HepG2 (cell line): ENCODE measurements around the gene ISG20L2. TPM values are rescaled to one million over a fixed set of nuclear protein-coding genes. Genes with fewer than 3 reads are reported as not detected.
"Not testable (repeated sequence)": the region's sequence is repeated elsewhere in the genome, so short reads cannot be mapped to it uniquely, and the experiment has no call there.

ENCODE experiments used
- ATAC-seq: fragments of 200-7000 bp; cut with Tn5 transposase; 3 replicates; pipeline ENCODE4 v1.9.1; 2020; ENCODE audit warnings: mild to moderate bottlenecking, moderate library complexity
- BruUV-seq: library from RNA; stranded (reverse); fragments of 400-500 nt; replicated peaks from 2 replicates; lab custom pipeline; 2021; lab: Mats Ljungman, UMichigan
- CTCF ChIA-PET: fragments of 300-600 bp; formaldehyde crosslinking; extraction: SDS; loops from one replicate; lab custom pipeline; 2021; ENCODE audit warnings: low total read pairs, inconsistent platforms, low intra/inter-chr PET ratio; lab: Yijun Ruan, JAX
- POLR2A ChIA-PET: fragments of 350-600 bp; sonication (Branson Sonifier 250); formaldehyde crosslinking; loops from one replicate; lab custom pipeline; 2020; ENCODE audit warnings: antibody characterized with exemption, inconsistent platforms; lab: Yijun Ruan, JAX
- DNase-seq: peaks from one replicate; pipeline ENCODE4 v3.0.0-alpha.2; 2015; ENCODE audit warnings: low spot score
- FAIRE-seq: peaks from 3 replicates; lab custom pipeline; 2011; peaks lifted over from hg19 to GRCh38; lab: Jason Lieb, UNC
- H2AFZ ChIP-seq: one replicate; pipeline ENCODE4 v1.6.1; 2011; ENCODE audit warnings: low read length, inconsistent platforms
- H3K27ac ChIP-seq: fragments of 300-600 bp; 3 replicates; pipeline ENCODE4 v1.8.0; 2011; ENCODE audit warnings: mixed run types, mild to moderate bottlenecking, mixed read lengths, low read length, inconsistent platforms; ENCODE audit not compliant: insufficient read depth; ENCODE audit errors: extremely low read length
- H3K27me3 ChIP-seq, 2 experiments: fragments of 200-600 bp in 1 of 2; 2 replicates in 1 of 2; 3 replicates in 1 of 2; pipeline versions ENCODE4 v1.6.0 to v1.8.0; 2011; ENCODE audit warnings: low read length in 2 of 2, mild to moderate bottlenecking in 2 of 2, moderate library complexity in 2 of 2, inconsistent platforms in 1 of 2; ENCODE audit not compliant: insufficient read depth in 2 of 2, control insufficient read depth in 1 of 2
- H3K36me3 ChIP-seq, 2 experiments: fragments of 200-600 bp in 1 of 2; replicated peaks in 1 of 2; 2 replicates in 1 of 2; 3 replicates in 1 of 2; pipeline versions ENCODE4 v1.5.1 to v1.8.0; 2011; ENCODE audit warnings: low read length in 2 of 2, inconsistent platforms in 1 of 2; ENCODE audit not compliant: insufficient read depth in 2 of 2, control insufficient read depth in 1 of 2
- H3K4me1 ChIP-seq: 2 replicates; pipeline ENCODE4 v1.5.1; 2012; ENCODE audit warnings: low read length, inconsistent platforms; ENCODE audit not compliant: insufficient read depth
- H3K4me2 ChIP-seq: 2 replicates; pipeline ENCODE4 v1.6.0; 2011; ENCODE audit warnings: low read depth, low read length, inconsistent platforms
- H3K4me3 ChIP-seq, 3 experiments: fragments of 200-600 bp in 1 of 3; sonication (generic), shearing (Covaris generic) in 1 of 3; replicated peaks in 1 of 3; 2 replicates each; pipeline ENCODE4 v1.5.1; 2011 to 2016; ENCODE audit warnings: low read length in 3 of 3, inconsistent platforms in 2 of 3, low read depth in 2 of 3, mild to moderate bottlenecking in 2 of 3, control low read depth in 1 of 3, mixed read lengths in 1 of 3; ENCODE audit not compliant: insufficient read depth in 1 of 3
- H3K79me2 ChIP-seq: one replicate; pipeline ENCODE4 v1.6.1; 2011; ENCODE audit warnings: low read length, inconsistent platforms; ENCODE audit not compliant: insufficient read depth
- H3K9ac ChIP-seq: 2 replicates; pipeline ENCODE4 v1.6.0; 2011; ENCODE audit warnings: mild to moderate bottlenecking, low read depth, low read length, inconsistent platforms; ENCODE audit not compliant: insufficient read depth
- H3K9me3 ChIP-seq: 2 replicates; pipeline ENCODE4 v1.5.1; 2012; ENCODE audit warnings: mild to moderate bottlenecking, low read length
- H4K20me1 ChIP-seq: 2 replicates; pipeline ENCODE4 v1.6.0; 2011; ENCODE audit warnings: inconsistent platforms, mild to moderate bottlenecking, low read length, moderate library complexity; ENCODE audit not compliant: insufficient read depth
- BORCS8-MEF2B ChIP-seq: sonication (generic); formaldehyde crosslinking; IDR thresholded peaks from 2 replicates; pipeline ENCODE4 v1.8.0; 2022; ENCODE audit warnings: mild to moderate bottlenecking, missing genetic modification reagents
- HNRNPK ChIP-seq: fragments of 200-400 bp; formaldehyde crosslinking; IDR thresholded peaks from 2 replicates; pipeline ENCODE4 v1.6.1; 2018; ENCODE audit warnings: low read length, low read depth, moderate library complexity, mild to moderate bottlenecking; ENCODE audit not compliant: poor library complexity, severe bottlenecking
- PHF21A ChIP-seq: sonication (generic); formaldehyde crosslinking; IDR thresholded peaks from 2 replicates; pipeline ENCODE4 v1.5.0; 2020; ENCODE audit warnings: mild to moderate bottlenecking, missing genetic modification reagents
- RELA ChIP-seq: sonication (generic); formaldehyde crosslinking; IDR thresholded peaks from 2 replicates; pipeline ENCODE4 v1.4.0; 2020; ENCODE audit warnings: missing genetic modification reagents
- SMARCC2 ChIP-seq: fragments of 450-650 bp; IDR thresholded peaks from 2 replicates; pipeline ENCODE4 v1.6.1; 2017; ENCODE audit warnings: antibody characterized with exemption, mild to moderate bottlenecking
- SRSF9 ChIP-seq: fragments of 200-400 bp; formaldehyde crosslinking; IDR thresholded peaks from 2 replicates; pipeline ENCODE4 v1.6.1; 2018; ENCODE audit warnings: borderline replicate concordance, mild to moderate bottlenecking, low read depth, low read length; ENCODE audit not compliant: insufficient read depth, poor library complexity, severe bottlenecking
- ZFP41 ChIP-seq: sonication (generic); formaldehyde crosslinking; IDR thresholded peaks from 2 replicates; pipeline ENCODE4 v1.4.0; 2020; ENCODE audit warnings: mild to moderate bottlenecking, missing genetic modification reagents, borderline replicate concordance
- ZSCAN20 ChIP-seq: sonication (generic); formaldehyde crosslinking; IDR thresholded peaks from 2 replicates; pipeline ENCODE4 v1.4.0; 2020; ENCODE audit warnings: missing genetic modification reagents, mild to moderate bottlenecking, borderline replicate concordance
- WGBS: methylation state at CpG from one replicate; pipeline ENCODE4 v1.1.6; 2017; ENCODE audit warnings: low lambda C conversion rate; 5-methylcytosine and 5-hydroxymethylcytosine counted together
- in situ Hi-C: cut with HindIII; loops from 2 replicates; pipeline ENCODE4 v1.10.0; 2017; ENCODE audit warnings: low pct_unique_long_range_greater_than_20kb; ENCODE audit not compliant: extremely low pct_ligation_motif_present
- intact Hi-C: fragments of 100-400 bp; cut with micrococcal nuclease; formaldehyde crosslinking; loops from one replicate; pipeline ENCODE4 v1.10.0; 2022; ENCODE audit not compliant: unreplicated experiment
- polyA plus RNA-seq, 8 experiments: library from polyadenylated mRNA; depleted of rRNA in 3 of 8; stranded (reverse) in 7 of 8; unstranded in 1 of 8; fragments of >200 nt; fragmentation: Illumina TruSeq in 4 of 8; extraction: Trizol in 4 of 8; gene quantifications; 2 replicates each; pipeline versions ENCODE4 v1.2.1 to v1.2.3, GENCODE V29; 2011 to 2016; ENCODE audit warnings: low read depth in 4 of 8, missing spikeins in 1 of 8, mixed read lengths in 1 of 8; ENCODE audit not compliant: insufficient read depth in 1 of 8
- total RNA-seq, 5 experiments: library from RNA; depleted of rRNA; stranded (reverse); fragments of >200 nt; fragmentation: Illumina TruSeq; extraction: Trizol; gene quantifications; 2 replicates each; pipeline ENCODE4 v1.2.3, GENCODE V29; 2016; ENCODE audit warnings: low read depth in 1 of 5
- TF ChIP-seq, protein P1 (sequence below): sonication (generic); formaldehyde crosslinking; IDR thresholded peaks from 2 replicates; pipeline ENCODE4 v1.4.0; 2020; ENCODE audit warnings: missing genetic modification reagents; ENCODE audit errors: not compliant biosample characterization
- TF ChIP-seq, protein P2 (sequence below), 2 experiments: fragments of 450-650 bp in 1 of 2; sonication (generic) in 1 of 2; formaldehyde crosslinking; IDR thresholded peaks; 2 replicates each; pipeline versions ENCODE4 v1.5.0 to v1.8.0; 2020 to 2022; ENCODE audit warnings: mild to moderate bottlenecking in 1 of 2, missing genetic modification reagents in 1 of 2

The ISG20L2 gene
- total and polyA plus RNA-seq, 2 of the 13 experiments (the other 11 are each of a cell fraction or from before 2014, with no cell fraction given), result 19.8 to 21.3 TPM

DNA sequence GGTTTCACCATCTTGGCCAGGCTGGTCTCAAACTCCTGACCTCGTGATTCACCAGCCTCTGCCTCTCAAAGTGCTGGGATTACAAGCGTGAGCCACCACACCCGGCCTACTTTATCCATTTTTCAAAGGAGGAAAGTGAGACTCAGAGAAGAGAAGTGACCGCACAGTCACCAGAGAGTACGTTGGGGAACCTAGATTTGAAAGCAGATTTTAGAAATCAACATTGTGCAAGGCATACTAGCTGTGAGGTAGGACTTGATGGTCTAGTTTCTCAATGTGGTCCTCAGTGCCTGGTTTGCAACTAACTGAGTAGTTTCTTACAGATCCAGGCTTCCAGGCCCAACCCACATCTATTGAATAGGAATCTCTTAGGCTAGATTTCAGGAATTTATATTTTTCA, 37.1 kb upstream of the ISG20L2 start:
- intact Hi-C loops, result no loop called here
- CTCF ChIA-PET, result no interaction called here
- BruUV-seq, result no TSS peak
- WGBS, result 89% methylated on average over 5 of the region's 5 CpGs
- FAIRE-seq, result no peak
- peak overlapping the region; percentile 82 for H3K9ac ChIP-seq
- peaks cover 33% of the 10 kb centered on the region for H3K4me1 ChIP-seq
- H3K4me3 ChIP-seq, result peak overlapping the region; percentile 71 to 85 (median 77); a peak in 4 of 6 replicates
- no peaks in the 10 kb centered on the region; a peak in 1 of 5 replicates for H3K27me3 ChIP-seq
- no peak overlapping the region for H2AFZ ChIP-seq
- peaks cover 37% of the 10 kb centered on the region for H3K79me2 ChIP-seq
- TF ChIP-seq SRSF9 (no peak), HNRNPK (no peak), ZSCAN20 (CRISPR knock-in tag) (no peak), RELA (no peak), SMARCC2 (no peak), BORCS8-MEF2B (no peak), PHF21A (no peak), ZFP41 (CRISPR knock-in tag) (no peak)
- TF ChIP-seq, protein P1, sequence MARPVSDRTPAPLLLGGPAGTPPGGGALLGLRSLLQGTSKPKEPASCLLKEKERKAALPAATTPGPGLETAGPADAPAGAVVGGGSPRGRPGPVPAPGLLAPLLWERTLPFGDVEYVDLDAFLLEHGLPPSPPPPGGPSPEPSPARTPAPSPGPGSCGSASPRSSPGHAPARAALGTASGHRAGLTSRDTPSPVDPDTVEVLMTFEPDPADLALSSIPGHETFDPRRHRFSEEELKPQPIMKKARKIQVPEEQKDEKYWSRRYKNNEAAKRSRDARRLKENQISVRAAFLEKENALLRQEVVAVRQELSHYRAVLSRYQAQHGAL (CRISPR knock-in tag), result no peak
- TF ChIP-seq, protein P2, sequence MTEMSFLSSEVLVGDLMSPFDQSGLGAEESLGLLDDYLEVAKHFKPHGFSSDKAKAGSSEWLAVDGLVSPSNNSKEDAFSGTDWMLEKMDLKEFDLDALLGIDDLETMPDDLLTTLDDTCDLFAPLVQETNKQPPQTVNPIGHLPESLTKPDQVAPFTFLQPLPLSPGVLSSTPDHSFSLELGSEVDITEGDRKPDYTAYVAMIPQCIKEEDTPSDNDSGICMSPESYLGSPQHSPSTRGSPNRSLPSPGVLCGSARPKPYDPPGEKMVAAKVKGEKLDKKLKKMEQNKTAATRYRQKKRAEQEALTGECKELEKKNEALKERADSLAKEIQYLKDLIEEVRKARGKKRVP (CRISPR knock-in tag; IDR thresholded peaks at IDR 0.05), result no peak
- TF ChIP-seq, all 625 proteins: peak for 0
- in situ Hi-C loops, result loop anchor here (5.0 kb wide), 1 partner anchor 38 kb away; the partner anchor contains the start of genes ISG20L2 and METTL25B
- peak overlapping the region; percentile 83 for H3K4me2 ChIP-seq
- no peak for ATAC-seq
- H3K27ac ChIP-seq, result no peak overlapping the region
- peaks cover 5% of the 10 kb centered on the region; the same call in 1 of the 2 replicates for H4K20me1 ChIP-seq
- peaks cover 3 to 8% of the 10 kb centered on the region in 2 experiments; a peak in 1 of 5 replicates for H3K36me3 ChIP-seq
- H3K9me3 ChIP-seq, result no peaks in the 10 kb centered on the region
- DNase-seq, result no peak
- POLR2A ChIA-PET, result interaction anchor here (1.3 to 6.5 kb wide), 5 partner anchors 9 to 308 kb away, joined by 3 to 125 read pairs (median 66); partner anchors contain the start of genes HDGF, ISG20L2, METTL25B and MRPL24

DNA sequence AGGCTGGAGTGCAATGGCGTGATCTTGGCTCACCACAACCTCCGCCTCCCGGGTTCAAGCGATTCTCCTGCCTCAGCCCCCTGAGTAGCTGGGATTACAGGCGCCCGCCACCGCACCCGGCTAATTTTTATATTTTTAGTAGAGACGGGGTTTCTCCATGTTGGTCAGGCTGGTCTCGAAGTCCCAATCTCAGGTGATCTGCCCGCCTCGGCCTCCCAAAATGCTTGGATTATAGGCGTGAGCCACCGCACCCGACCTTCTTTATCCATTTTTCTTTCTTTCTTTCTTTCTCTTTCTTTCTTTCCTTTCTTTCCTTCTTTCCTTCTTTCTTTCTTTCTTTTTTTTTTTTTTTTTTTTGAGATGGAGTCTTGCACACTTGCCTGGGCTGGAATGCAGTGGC, 36.6 kb upstream of the ISG20L2 start:
- H4K20me1 ChIP-seq, H3K9me3 ChIP-seq, H3K4me3 ChIP-seq, H3K27me3 ChIP-seq, intact Hi-C loops, BruUV-seq, FAIRE-seq, H3K9ac ChIP-seq, H3K27ac ChIP-seq, H2AFZ ChIP-seq, H3K36me3 ChIP-seq, ATAC-seq, CTCF ChIA-PET, DNase-seq, H3K4me2 ChIP-seq: not testable (repeated sequence)
- Histone ChIP-seq H3K4me1 (peaks cover 28% of the 10 kb centered on the region), H3K79me2 (peaks cover 32% of the 10 kb centered on the region)
- in situ Hi-C loops, result loop anchor here (5.0 kb wide), 1 partner anchor 38 kb away; the partner anchor contains the start of genes ISG20L2 and METTL25B
- POLR2A ChIA-PET, result interaction anchor here (2.5 to 6.5 kb wide), 3 partner anchors 13 to 37 kb away, joined by 8 to 125 read pairs (median 100); partner anchors contain the start of genes HDGF, ISG20L2, METTL25B and MRPL24
- WGBS, result 96% methylated on average over 15 of the region's 15 CpGs
